C4-2B (cell line): ENCODE data around the gene MYZAP.

Experiments
- ZFX ChIP-seq: fragments of 450-650 bp; IDR thresholded peaks from 2 replicates; pipeline ENCODE4 v1.6.1; 2017
- TF ChIP-seq, protein P1 (sequence below): fragments of 450-650 bp; conservative IDR thresholded peaks from 2 replicates; pipeline ENCODE4 v1.5.1; 2017; ENCODE audit warnings: mild to moderate bottlenecking

DNA sequence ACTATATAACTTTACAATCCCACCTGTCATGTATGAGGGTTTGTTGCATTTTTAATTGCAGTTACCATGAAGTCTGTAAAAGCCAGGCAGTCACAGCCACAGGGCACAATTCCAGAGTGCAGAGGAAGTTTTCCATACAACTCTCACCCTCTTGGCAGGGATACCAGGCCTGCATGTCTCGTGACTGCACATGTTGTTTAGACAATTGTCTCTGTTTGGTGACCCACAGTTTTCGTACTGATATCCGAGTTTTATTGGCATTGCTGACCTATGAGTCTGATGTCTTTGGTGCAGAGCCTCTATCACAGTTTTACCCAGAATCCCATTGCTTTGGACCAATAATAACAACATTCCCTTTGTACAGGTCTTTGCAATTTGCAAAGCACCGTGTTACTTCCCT, 24.9 kb upstream of the MYZAP start:
- TF ChIP-seq, protein P1, sequence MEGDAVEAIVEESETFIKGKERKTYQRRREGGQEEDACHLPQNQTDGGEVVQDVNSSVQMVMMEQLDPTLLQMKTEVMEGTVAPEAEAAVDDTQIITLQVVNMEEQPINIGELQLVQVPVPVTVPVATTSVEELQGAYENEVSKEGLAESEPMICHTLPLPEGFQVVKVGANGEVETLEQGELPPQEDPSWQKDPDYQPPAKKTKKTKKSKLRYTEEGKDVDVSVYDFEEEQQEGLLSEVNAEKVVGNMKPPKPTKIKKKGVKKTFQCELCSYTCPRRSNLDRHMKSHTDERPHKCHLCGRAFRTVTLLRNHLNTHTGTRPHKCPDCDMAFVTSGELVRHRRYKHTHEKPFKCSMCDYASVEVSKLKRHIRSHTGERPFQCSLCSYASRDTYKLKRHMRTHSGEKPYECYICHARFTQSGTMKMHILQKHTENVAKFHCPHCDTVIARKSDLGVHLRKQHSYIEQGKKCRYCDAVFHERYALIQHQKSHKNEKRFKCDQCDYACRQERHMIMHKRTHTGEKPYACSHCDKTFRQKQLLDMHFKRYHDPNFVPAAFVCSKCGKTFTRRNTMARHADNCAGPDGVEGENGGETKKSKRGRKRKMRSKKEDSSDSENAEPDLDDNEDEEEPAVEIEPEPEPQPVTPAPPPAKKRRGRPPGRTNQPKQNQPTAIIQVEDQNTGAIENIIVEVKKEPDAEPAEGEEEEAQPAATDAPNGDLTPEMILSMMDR, result no peak
- no peak for TF ChIP-seq ZFX
